AG10803 (cell line): Measurements from ENCODE around the gene FOXK1.

Experiments used
- DNase-seq: peaks from one replicate; pipeline ENCODE4 v3.0.0; 2010; ENCODE audit warnings: low read depth
- H3K4me3 ChIP-seq: 2 replicates; pipeline ENCODE4 v1.5.1; 2011; ENCODE audit warnings: mild to moderate bottlenecking, low read length, control low read depth
- CTCF ChIP-seq: conservative IDR thresholded peaks from 2 replicates; pipeline ENCODE4 v1.5.1; 2011; ENCODE audit warnings: mild to moderate bottlenecking, low read length, control low read depth, inconsistent platforms

Gene FOXK1

GRCh38 chr7:4709187-4709586, 27.1 kb downstream of the FOXK1 start:
- DNase-seq, result no peak
- H3K4me3 ChIP-seq, result no peak overlapping the region
- no peak for TF ChIP-seq CTCF

GRCh38 chr7:4711093-4711492, 29.0 kb downstream of the FOXK1 start:
- no peak for TF ChIP-seq CTCF
- no peak overlapping the region for H3K4me3 ChIP-seq

GRCh38 chr7:4711634-4712033, 29.5 kb downstream of the FOXK1 start:
- TF ChIP-seq CTCF, result no peak

More at GRCh38 chr7:4711093-4711492, 29.0 kb downstream of the FOXK1 start:
- DNase-seq, result no peak

GRCh38 chr7:4712281-4713182, 30.4 kb downstream of the FOXK1 start:
- peak overlapping the region; percentile 12; the same call in 1 of the 2 replicates for H3K4me3 ChIP-seq
- no peak for TF ChIP-seq CTCF
- DNase-seq, result peak; percentile 70

More at GRCh38 chr7:4711634-4712033, 29.5 kb downstream of the FOXK1 start:
- DNase-seq, result no peak
- no peak overlapping the region for H3K4me3 ChIP-seq

- TF ChIP-seq CTCF, result no peak
- H3K4me3 ChIP-seq, result no peak overlapping the region
- DNase-seq, result peak; percentile 88
Observed at GRCh38 chr7:4713183-4713784, 31.2 kb downstream of the FOXK1 start.

- no peak for TF ChIP-seq CTCF
- H3K4me3 ChIP-seq, result no peak overlapping the region
- DNase-seq, result no peak
Observed at GRCh38 chr7:4714161-4714700, 32.1 kb downstream of the FOXK1 start.
